IPS-NIHi7 (cell line): Measurements from ENCODE around the gene BMF.

Experiments
- DNase-seq: peaks from one replicate; pipeline ENCODE4 v3.0.0; 2012; ENCODE audit warnings: mixed read lengths; ENCODE audit errors: extremely low spot score

Gene BMF

DNA sequence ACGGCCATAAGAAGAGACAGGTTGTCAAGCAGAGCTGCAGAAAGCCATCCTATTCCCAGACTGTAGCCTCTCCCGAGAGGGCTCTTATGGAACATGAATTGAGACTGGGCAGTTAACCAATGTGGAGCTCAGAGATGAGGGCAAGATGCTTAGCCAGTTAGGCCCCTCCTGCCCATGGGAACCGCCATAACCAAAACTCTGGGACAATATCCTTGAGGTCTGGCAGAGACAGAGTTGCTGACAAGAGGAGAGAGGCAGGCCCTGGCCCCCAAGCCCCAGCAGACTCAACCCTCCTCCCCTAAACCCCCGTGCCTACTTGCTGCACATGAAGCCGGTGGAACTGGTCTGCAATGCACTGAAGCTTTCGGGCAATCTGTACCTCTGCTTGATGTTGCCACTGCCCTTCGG is 4.8 kb downstream of the BMF start:
- no peak for DNase-seq

DNA sequence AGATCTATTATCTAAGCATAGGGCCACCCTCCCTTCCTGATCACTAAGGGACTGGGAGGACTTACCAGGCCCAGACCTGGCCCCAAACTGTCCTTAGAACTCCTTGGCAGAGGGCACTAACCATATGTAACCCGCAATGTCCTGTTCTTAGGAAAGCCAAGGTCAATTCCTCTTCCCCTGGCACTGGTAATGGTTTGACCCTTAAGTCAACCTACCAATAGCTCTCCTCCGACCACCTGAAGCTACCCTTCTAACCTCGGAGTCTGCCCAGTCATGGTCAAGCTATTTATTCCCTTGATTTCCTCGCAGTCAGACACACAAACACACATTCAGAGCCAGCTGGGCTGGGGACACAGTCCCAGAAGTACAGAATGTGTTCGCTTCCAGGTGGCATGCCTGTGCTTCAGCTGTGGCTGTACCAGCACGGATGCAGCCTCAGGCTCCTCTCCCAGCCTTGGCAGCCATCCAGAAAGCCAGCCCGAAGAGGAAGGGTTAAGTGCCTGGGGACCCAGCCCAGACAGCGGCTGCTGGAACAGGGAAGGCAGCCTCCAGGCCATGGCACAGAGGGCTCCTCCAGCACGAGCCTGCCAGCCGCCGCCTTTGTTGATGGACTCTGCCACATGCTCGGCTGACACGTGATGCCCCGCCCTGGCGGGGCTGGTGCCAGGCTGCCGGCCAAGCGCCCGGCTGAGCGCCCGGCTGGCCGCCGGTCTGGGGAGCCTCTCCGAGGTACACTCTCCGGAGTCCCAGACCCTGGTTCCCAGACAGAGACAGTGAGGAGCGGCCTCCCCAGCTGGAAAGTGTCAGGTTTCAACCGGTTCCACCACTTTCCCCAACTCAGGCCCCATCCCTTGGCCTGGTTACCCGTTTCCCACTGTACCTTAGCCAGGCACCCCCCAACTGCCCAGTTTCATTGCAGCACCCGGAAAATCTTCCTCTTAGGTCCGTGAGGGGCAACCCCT is 5.5 kb downstream of the BMF start:
- DNase-seq = peak; percentile 86

DNA sequence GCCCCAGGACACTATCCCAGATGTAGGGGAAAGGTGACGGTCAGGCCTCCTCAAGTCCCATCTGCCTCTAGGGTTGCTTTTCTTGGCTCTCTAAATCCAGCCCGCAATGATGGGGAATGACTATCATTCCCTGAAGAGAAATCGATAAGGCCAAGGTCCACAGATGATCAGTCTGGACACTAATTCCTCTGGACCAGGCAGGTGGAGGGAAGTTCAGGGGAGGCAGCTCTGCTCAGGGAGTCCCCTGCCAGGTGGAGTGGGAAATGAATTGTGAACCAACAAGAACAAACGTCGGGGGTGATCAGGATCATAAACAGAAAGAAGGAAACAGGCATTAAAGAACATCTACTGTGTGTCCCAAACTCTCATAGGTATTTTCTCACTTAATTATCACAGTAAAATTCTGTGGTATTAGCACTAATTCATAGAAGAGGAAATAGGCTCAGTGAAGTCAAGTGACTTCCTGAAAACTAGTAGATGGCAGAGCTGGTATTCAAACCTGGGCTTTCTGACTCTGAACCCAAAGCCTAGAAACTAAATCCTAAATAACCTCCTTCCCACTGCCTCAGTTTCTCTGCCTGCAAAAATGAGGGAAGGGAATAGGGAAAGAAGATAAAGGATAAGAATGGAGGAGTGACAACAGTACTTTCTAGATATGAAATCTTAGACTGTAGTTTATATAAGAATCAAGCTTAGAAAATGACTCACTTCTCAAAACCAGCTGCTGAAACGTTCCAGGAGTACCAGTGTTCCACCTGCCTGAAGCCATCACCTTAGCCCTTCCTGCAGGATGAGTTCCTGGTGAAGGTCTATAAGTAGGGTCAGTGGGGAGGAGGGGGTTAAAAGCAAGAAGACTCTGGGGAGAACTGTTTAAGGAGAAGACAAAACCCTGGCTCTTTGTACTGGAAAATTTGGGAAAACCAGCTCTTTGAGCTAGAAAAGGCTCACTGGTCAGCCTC is 7.5 kb downstream of the BMF start:
- no peak for DNase-seq

DNA sequence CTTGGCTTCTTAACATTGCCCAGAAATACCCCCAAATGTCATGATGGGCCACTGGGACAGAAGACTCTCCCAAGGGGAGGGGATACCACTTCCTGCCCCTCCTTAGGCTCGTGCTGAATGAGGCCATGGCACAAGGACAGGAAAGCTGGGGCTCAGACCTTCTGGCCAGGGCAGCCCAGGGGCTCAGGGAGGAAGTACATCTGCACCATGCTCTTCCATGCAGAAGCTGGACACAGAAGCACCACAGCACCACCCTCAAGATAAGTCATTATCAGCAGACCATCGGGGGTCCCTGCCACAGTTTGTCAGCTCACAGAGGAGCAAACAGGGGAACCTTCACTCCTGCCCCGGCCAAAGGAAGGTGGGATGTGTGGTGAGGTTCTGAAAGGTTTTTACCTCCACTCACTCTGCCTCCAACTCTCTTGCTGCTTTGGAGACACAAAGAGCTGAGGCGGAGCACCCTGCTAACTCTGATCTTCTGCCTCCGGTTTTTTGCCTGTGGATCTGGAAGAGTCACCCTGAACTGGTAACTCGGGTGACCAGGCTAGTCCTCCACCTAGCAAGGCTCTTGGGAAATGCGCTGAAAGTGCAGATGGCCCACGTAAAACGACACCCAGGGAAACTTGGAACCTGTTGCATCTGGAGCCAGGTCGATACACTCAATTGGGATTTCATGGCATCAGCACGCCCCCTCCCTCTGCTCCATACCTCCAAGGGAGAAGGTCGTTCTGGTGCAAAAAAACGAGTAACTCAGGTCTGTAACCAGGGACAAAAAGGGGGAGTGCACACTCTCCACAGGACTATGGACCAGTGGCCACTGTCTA is 8.3 kb downstream of the BMF start:
- no peak for DNase-seq

DNA sequence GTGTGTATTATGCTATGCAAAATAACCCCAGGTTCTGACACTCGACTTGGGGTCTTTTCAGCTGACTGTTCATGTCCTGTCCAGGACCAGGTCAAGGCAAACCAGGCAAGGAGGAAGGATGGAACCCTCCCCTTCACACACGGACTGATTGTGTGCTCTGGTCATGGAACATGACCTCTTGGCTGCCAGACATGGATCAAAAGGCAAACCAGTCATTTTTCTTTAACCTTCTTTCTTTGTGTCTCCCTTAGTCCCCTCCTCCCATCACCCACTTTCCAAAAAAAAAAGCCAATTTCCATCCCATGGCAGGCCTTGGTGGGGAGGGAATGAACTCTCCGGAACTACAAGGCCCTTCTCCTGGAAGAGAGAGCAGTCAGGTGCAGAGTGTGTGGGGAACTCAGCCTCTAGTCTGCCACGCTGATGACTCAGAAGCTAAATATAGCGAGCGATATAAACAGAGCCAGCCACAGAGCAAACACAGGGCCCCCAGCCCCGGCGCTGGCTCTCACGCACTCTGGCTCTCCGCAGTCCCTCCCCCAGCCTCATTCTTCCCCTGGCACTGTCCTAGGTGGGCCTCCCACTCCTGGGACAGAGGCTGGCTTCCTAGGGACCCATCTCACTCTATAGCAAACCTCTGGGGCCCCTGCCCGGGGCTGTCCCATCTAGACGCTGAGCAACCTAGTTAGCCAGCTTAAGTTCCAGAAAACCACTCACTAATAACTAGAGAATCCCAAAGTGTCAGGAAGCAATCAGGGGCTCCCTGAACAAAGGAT is 10.0 kb downstream of the BMF start:
- peak; percentile 64 for DNase-seq

DNA sequence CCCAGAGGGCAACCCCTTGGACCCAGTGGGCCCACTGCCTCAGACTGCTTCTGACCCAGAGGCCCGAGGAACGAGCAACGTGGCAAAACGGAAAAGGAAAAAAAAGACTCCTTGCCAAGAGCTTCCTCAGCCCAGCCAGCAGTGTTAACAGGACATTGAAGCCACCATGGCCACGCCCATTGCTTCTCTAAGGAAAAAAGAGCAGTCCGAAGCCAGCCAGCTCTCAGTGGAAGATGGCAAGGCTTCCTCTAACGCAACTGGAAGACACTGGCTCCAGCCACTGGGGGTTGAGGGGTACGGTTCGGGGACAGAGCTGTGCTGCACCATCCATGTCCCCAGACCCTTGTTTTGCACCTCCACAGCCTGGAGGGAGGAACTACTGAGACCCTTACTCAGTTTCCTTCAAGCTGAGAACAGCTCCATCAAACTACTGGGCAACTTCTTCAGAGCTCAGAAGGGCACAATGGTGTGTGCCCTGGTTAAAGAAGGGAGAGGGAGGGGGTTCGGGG is 10.7 kb downstream of the BMF start:
- no peak for DNase-seq

DNA sequence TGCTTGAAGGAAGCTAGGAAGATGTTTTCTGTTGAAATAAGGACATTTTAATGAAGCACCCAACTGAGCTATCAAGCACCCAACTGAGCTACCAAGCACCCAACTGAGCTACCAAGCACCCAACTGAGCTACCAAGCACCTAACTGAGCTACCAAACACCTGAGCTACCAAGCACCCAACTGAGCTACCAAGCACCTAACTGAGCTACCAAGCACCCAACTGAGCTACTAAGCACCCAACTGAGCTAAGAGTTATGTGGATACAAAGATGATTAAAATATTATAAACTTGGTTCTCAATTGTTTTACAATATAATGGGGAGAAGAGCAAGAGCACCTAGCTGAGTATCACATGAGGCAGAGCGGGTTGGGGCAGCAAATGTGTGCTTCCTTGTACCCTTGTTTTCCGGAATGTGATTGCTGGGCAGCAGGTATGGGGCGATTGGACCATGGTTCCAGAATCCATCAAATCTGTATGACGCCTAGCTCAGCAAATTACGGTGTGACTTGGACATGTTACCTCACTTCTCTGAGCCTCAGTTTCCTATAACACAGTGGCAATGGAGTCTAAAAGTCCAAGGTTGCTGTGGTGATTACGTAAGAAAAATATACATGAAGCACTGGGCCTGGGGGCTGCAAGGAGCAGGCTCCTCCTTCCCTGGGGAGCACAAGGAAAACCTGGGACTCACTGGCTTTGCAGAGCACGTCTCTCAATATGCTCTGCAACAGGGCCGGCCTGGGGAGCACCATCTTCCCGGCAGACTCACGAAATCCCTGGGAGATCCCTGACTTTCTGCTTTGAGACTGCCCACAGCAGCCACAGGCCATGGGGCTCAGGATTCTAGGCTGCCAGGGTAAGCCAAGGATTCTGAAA is 11.3 kb downstream of the BMF start:
- no peak for DNase-seq

DNA sequence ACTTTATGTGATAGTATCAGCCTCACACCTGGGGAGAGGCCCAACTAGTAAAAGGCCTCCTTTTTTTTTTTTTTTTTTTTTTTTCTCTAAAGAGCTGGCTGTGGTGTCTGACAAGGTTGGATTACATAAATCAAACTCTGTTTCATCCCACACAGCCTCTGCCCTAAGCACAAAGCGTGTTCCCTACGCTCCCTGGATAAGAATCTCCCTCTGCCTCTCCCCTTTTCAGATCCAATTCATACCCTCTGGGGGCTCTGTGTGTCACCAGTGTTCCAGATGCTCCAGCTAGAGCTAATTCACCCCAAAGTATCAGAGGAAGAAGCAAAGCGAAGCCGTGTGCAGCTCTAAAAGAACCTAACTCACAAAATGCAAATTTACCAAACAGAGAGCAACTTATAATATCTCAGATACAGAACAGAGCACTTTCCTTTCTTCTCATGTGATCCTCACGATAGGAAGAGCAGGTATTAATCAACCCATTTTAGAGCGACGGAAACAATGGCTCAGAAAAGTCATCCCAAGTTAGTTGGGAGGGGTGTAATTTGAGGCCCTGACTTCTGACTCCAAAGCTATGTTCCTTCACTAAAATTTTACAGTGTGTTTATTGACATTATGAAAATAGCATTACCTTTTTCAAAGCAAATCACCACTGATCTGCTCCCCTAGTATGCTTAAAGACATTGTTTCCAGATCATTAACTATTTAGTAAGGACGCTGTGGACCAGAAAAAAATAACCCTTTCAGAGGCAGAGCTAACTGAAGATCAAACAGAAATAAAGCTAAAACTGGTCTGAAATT is 12.4 kb downstream of the BMF start:
- DNase-seq = no peak

DNA sequence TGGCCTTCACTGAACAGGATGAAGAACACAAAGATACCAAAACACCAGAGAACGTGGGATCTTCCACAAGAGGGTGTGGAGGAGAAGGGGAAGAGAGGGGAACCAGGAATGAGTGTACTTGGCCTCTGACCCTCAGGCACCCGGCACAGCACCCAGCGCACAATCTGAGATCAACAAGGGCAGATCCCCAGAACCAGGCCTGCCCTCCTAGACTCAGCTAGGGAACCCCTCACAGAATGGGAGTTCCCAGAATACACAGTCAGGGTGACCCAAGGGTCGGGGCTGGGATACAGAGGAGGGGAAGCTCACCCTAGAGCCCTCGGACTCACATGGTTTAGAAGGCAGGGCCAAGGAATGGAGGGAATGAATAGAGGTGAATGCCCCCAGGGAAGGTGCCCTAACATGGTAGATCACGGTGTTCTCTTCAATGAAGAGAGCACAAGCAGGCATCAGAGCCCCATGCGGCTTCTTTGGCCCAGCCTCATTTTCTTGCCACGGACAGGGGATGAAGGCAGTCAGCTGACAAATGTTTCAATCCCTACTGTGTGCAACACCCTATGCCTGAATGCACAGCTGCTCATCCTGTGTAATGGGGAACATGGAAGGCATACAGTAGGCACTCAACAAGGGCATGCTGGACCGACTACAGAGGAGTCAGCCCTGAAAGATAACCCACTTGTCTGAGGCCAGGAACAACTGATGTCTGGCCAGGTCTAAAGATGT is 13.1 kb downstream of the BMF start:
- no peak for DNase-seq

DNA sequence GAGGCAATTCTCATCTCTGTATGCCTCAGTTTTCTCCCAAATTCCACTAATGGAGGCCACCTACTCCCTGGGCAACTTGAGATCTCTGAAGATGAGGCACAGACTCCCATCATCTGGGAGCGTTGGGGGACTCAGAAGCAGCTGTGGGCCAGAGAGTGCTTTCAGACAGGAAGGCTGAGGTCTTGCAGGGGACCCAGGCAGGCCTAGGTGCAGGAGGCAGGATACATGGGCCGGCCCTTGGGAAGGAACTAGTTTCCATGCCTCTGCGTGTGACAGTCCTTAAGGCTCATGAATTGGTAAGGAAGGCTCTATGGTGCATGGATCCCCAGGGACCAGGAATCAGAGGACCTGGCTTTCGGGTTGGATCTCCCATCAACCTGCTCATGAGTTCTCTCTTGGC is 14.5 kb downstream of the BMF start:
- no peak for DNase-seq

DNA sequence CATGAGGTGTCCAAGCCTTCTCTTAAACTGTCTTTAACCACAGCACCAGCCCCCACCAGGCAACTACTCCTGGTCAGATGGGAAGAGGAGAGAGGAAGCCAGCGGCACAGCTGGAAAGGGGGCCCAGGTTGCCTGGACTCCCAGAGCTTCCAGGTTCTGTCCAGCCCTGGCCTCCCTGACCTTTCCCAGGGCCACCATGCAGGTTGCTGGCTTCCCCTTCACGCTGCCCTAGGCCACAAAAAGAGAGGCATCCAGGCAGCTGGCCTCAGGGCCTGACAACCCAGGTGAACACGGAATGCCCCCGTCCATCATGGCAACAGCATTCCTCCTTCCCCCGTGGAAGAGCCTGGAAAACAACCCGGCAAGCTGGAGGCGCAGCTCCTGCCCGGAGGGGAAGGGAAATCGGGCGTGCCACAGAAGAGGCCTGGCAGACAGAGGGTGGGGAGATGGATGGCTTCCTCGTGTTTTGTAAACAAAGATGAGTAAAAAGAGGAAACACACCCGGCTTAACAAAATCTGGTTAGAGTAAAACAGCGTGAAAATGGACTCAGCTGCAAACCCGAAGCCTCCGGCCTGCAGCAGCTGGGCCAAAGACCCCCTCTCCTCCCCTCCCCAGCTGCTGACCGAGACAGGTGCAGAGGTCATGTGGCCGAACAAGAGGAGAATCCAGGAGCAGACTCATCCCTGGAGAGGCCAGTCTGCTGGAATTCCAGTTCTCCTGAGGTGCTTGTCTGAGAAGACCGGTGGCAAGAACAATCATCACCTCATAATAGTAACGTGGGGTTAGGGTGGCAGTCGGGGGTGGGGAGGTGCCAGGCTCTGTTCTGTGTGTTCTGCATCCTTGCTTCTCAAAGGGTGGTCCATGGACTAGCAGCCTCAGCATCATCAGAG is 15.5 kb downstream of the BMF start:
- DNase-seq = no peak

DNA sequence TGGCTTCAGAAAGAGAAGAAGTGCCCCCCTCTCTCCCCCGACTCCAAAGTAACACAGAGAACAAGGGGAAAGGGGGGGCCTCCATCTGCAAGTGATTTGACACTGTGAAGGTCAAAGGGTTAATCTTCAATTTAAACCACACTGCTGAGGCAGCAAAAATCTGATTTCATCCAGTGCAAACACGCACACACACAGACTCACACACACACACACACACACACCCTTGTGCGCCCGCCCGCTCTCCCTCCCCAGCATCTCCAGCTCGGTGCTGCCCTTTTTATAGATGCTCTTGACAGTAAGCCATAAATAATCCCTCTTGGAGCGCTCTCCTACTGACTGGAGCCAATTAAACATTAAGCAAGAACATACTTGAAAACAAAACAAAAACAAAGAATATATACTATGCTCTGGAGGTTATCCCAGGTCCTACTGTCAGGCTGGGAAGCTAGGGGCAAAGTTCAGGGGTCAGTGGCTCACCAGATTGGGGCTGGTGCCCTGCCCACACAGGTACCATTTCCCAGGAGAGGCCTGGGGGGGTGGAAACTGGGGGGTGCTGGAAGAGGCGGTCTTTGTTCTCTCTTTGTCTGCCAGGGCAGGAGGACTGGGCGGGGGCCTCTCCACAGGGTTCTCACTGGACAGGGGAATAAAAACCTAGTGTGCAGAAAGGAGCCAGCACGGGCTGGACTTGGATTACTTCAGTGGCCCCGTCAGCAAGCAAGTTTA is 16.3 kb downstream of the BMF start:
- DNase-seq = no peak

DNA sequence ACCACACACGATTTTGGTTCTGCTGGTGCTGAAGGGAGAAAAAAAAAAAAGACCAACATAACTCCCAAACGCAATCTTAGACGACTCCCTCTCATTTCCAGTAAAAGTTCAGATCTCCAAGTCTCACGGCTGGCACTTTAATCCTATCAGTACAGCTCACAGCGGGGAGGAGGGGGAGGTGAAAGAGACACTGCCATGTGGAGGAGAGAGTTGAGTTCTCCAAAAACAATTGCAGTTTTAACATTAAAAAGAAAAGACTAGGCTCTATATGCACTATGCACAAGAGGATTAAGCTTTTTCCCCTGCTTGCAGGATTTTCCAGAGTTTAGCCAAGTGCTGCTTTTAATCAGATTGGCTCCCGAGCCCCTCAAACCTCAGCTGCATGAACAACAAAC is 16.8 kb downstream of the BMF start:
- no peak for DNase-seq

DNA sequence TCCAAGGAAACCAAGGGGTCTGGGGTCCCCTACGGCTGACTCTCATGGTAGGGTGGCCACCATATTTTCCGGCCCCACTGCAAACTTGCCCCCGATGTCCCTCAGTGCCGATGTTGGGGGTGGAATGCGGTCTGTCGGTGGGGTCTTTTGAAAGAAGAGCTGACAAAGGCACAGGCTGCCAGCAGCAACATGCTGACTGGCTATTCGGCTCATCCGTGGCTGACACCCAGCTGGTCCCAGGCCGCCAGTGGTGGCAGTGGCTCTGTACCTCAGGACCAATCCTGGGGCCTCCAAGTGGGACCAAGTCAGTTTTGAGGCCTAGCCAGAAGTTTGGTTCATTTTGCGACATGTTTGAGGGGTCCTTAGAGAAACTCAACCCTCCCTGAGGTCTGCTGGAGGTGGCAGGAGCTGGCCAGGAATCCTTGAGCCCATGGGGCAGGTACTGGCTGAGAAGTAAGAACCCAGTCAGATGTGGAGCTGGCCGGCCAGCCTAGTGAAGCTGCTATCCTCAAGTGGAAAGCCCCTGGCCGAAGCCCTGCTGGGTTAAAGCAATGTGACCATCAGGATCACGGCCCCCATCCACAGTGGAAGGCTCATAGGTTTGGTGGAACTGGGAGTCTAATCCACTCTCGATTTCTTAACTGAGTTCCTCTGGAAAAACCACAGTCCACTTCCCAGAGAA is 17.8 kb downstream of the BMF start:
- no peak for DNase-seq

DNA sequence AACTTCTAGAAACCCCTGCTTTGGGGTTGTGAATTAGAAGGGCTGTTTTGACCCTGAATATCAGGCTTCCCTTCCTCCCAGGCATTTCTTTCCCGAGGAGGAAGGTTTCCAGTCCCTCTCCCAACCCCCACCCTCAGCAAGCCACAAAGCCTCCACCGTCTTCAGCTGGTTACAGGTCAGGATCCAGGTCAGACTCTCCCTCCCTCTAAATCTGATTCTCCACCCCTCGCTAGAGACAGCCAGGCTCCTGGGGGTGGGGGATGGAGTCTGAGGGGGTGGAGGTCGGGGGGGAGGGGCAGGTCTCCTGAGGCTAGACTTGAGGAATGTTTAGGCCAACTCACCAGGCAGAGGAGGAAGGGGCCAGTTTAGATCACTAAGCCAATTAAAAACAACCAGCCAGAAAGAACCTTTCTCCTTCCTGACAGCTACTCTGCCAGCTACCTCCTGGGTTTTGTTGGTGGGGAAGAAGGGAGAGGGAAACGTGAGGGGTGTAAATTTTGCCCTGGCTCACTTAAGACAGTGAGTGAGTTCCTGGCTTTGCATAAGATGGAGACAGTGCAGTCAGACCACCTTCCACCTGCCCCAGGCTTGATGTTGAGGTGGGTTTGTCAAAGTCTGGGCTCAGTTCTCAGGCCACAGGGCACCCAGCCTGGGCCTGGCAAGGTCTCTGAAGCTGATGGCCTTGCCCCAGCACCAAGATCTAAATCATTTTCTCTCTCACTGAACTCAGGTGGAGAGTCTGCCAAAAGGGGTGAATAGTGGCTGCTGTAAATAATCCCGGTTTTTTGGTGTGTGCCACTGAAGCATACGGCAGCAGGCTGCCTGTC is 19.5 kb downstream of the BMF start:
- DNase-seq = peak; percentile 89
